HL-60 (cell line): Measurements from ENCODE around the gene IRX5.

Source experiments
- DNase-seq, 2 experiments: peaks; one replicate each; pipeline ENCODE4 v3.0.0-alpha.2; 2010 to 2020; ENCODE audit warnings: low read depth in 1 of 2, low spot score in 1 of 2
- H3K27ac ChIP-seq: fragments of 250-450 bp; sonication (Bioruptor Pico); replicated peaks from 2 replicates; pipeline ENCODE4 v1.5.1; 2020; ENCODE audit warnings: mild to moderate bottlenecking, moderate library complexity
- H3K27me3 ChIP-seq: fragments of 250-450 bp; sonication (Bioruptor Pico); 2 replicates; pipeline ENCODE4 v1.5.1; 2021; ENCODE audit warnings: mild to moderate bottlenecking, moderate library complexity; ENCODE audit not compliant: insufficient read depth, poor library complexity, severe bottlenecking
- H3K4me3 ChIP-seq: replicated peaks from 2 replicates; pipeline ENCODE4 v1.5.1; 2011; ENCODE audit warnings: mild to moderate bottlenecking, control low read depth, low read length; ENCODE audit not compliant: insufficient read depth
- CTCF ChIP-seq: IDR thresholded peaks from one replicate; pipeline ENCODE4 v1.5.1; 2011; ENCODE audit warnings: low read length, control low read depth, inconsistent platforms; ENCODE audit not compliant: insufficient read depth
- GABPA ChIP-seq: IDR thresholded peaks from 2 replicates; pipeline ENCODE4 v1.6.1; 2012; ENCODE audit warnings: low read depth
- POLR2AphosphoS5 ChIP-seq: IDR thresholded peaks from 2 replicates; pipeline ENCODE4 v1.6.1; 2012; ENCODE audit warnings: low read depth
- REST ChIP-seq: IDR thresholded peaks from 2 replicates; pipeline ENCODE4 v1.6.1; 2012; ENCODE audit warnings: low read depth; ENCODE audit not compliant: insufficient replicate concordance
- SPI1 ChIP-seq: IDR thresholded peaks from 2 replicates; pipeline ENCODE4 v1.6.1; 2012; ENCODE audit warnings: low read depth, mild to moderate bottlenecking, borderline replicate concordance

The IRX5 gene

GRCh38 chr16:54923055-54923473, 7.6 kb upstream of the IRX5 start:
- H3K4me3 ChIP-seq, result no peak overlapping the region

GRCh38 chr16:54923988-54924387, 6.7 kb upstream of the IRX5 start:
- peak overlapping the region; percentile 61; the same call in 1 of the 2 replicates for H3K27ac ChIP-seq
- no peak for DNase-seq
- no peak for TF ChIP-seq POLR2AphosphoS5
- no peak for TF ChIP-seq SPI1
- no peak for TF ChIP-seq GABPA
- no peak for TF ChIP-seq CTCF
- no peak for TF ChIP-seq REST
- no peak overlapping the region for H3K4me3 ChIP-seq
- no peaks in the 10 kb centered on the region for H3K27me3 ChIP-seq

More at GRCh38 chr16:54923055-54923473, 7.6 kb upstream of the IRX5 start:
- no peak for TF ChIP-seq SPI1
- no peak for TF ChIP-seq CTCF
- no peak for TF ChIP-seq REST
- no peak for TF ChIP-seq GABPA
- no peak for TF ChIP-seq POLR2AphosphoS5
- H3K27me3 ChIP-seq, result no peaks in the 10 kb centered on the region
- H3K27ac ChIP-seq, result peak overlapping the region; percentile 61
- peak; percentile 49 to 59 for DNase-seq

- peak; percentile 83 for TF ChIP-seq SPI1
- TF ChIP-seq POLR2AphosphoS5, result no peak
- Histone ChIP-seq H3K4me3 (0 out of 2 replicates have a peak overlapping the region, but pooled peaks have one; percentile 59), H3K27ac (peak overlapping the region; percentile 93), H3K27me3 (no peaks in the 10 kb centered on the region)
- DNase-seq, result peak in 1 of 2 experiments; percentile 27
These were observed 4.4 kb upstream of the IRX5 start for GRCh38 chr16:54926166-54926838.

- no peak for TF ChIP-seq POLR2AphosphoS5
- TF ChIP-seq CTCF, result no peak
- no peak for TF ChIP-seq GABPA
- no peak for TF ChIP-seq REST
- no peak for TF ChIP-seq SPI1
- H3K4me3 ChIP-seq, result peak overlapping the region; percentile 59
- no peaks in the 10 kb centered on the region for H3K27me3 ChIP-seq
These were observed 3.3 kb upstream of the IRX5 start for GRCh38 chr16:54927125-54928015.

More at GRCh38 chr16:54927125-54928015, 3.3 kb upstream of the IRX5 start:
- no peak for DNase-seq
- peak overlapping the region; percentile 93 for H3K27ac ChIP-seq
